Stimulated activated CD4-positive, alpha-beta T cell treated with anti-CD3 and anti-CD28 coated beads, TNF-alpha, amount 100 ng/mL, for 24 hours (primary cell): ENCODE data around the gene MAGOH.
"Not testable (repeated sequence)": the region's sequence is repeated elsewhere in the genome, so short reads cannot be mapped to it uniquely, and the experiment has no call there.

Source experiments
- DNase-seq, 3 experiments: peaks; one replicate each; pipeline ENCODE4 v3.0.0-alpha.2; 2020; ENCODE audit warnings: low read depth in 3 of 3

Gene MAGOH

GRCh38 chr1:53220171-53220961, 18.0 kb downstream of the MAGOH start, which contains the start of gene CZIB:
Gene CZIB (minus strand): TSS chr1:53220634. CDS start chr1:53220575, 59 bp downstream.
- DNase-seq, result peak; percentile 88 to 96 (median 90)

- DNase-seq, result no peak
Observed at GRCh38 chr1:53219711-53220110, 18.6 kb downstream of the MAGOH start.

GRCh38 chr1:53218201-53218600, 20.1 kb downstream of the MAGOH start:
- DNase-seq, result no peak

- no peak for DNase-seq
Observed at GRCh38 chr1:53214376-53214940, 23.9 kb downstream of the MAGOH start.

DNA sequence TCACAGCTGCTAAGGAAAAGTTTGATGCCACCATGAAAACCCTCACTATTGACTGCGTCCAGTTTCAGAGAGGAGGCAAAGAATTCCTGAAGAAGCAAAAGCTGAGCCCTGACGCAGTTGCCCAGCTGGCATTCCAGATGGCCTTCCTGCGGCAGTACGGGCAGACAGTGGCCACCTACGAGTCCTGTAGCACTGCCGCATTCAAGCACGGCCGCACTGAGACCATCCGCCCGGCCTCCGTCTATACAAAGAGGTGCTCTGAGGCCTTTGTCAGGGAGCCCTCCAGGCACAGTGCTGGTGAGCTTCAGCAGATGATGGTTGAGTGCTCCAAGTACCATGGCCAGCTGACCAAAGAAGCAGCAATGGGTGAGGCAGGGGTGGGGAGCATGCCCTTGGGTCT, 27.4 kb downstream of the MAGOH start:
- no peak for DNase-seq

GRCh38 chr1:53210352-53210751, 28.0 kb downstream of the MAGOH start:
- no peak for DNase-seq

- no peak for DNase-seq
Observed at GRCh38 chr1:53207726-53208125, 30.6 kb downstream of the MAGOH start.

DNA sequence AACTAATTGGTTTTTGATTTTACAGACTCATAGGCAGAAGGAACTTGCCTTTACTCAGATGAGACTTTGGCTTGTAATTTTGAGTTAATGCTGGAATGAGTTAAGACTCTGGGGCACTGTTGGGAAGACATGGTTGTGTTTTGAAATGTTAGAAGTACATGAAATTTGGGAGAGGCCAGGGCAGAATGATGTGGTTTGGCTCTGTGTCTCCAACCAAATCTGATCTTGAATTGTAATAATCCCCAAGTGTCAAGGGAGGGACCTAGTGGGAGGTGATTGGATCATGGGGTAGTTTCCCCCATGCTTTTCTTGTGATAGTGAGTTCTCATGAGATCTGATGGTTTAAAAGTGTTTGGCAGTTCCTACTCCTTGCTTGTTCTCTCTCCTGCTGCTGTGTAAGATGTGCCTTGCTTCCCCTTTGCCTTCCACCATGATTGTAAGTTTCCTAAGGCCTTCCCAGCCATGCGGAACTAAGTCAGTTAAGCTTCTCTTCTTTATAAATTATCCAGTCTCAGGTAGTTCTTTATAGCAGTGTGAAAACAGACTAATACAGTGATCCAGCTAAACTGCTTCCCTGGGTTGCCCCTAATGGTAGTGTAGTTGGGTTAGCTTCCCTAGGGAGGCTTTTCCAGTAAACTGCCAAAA, 31.5 kb downstream of the MAGOH start:
- no peak for DNase-seq

DNA sequence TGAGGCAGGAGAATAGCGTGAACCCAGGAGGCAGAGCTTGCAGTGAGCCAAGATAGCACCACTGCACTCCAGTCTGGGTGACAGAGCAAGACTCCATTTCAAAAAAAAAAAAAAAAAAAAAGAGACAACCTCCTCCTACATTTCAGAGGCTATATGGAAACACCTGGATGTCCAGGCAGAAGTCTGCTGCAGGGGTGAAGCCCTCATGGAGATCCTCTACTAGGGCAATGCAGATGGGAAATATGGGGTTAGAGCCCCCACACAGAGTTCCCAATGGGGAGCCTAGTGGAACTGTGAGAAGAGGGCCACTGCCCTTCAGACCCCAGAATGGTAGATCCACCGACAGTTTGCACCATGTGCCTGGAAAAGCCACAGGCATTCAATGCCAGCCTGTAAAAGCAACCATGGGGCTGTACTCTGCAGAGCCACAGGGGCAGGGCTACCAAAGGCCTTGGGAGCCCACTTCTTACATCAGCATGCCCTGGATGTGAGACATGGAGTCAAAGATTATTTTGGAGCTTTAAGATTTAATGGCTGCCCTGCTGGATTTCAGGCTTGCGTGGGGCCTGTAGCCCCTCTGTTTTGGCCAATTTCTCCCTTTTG, 32.1 kb downstream of the MAGOH start:
- not testable (repeated sequence) for DNase-seq

GRCh38 chr1:53205496-53205895, 32.8 kb downstream of the MAGOH start:
- DNase-seq, result not testable (repeated sequence)

DNA sequence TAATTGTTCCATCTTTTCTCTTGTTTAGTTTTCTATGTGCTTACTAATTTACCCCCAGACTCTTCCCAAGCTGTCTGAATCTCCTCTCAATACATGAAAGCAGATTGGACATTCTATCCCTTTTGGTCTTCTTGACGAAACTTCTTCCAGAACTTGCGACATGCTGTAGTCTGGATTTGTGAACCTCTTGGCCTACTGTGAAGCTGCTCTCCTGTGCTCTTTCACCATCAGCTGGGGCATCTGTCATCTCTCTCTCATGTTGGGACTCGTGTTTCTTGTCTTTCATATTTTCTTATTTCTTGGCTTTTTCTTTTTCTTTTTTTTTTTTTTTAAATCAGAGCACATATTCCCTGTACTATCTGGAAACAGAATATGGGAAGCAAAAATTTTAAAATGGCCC, 34.9 kb downstream of the MAGOH start:
- no peak for DNase-seq

DNA sequence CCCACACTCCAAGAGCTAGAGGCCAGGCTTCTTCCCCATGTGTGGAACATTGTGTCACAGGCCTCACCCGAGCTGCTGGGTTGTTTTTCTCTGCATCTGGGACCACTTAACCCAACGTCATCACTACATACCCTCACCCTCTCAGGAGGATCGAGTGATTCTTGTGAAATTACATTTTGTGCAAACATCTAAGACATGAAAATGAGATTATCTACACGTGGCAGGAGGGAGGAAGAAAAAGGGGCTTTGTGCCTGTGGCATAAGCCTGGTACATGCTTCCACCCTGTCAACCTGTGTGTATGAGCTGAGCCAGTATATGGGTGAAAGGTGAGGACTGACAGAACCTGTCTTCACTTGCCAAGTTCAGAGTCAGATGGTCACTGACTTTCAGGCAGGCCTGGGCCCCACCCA, 40.1 kb downstream of the MAGOH start:
- no peak for DNase-seq

- no peak for DNase-seq
Observed at GRCh38 chr1:53197291-53198200, 40.8 kb downstream of the MAGOH start.

- peak; percentile 79 to 92 (median 82) for DNase-seq
Observed at GRCh38 chr1:53196485-53197290, 41.6 kb downstream of the MAGOH start, which contains the start of gene CPT2. Gene CPT2 (plus strand): TSS chr1:53196824. CDS start chr1:53196944, 120 bp downstream.

- no peak for DNase-seq
Observed at GRCh38 chr1:53196017-53196484, 42.3 kb downstream of the MAGOH start.

GRCh38 chr1:53195246-53196016, 42.9 kb downstream of the MAGOH start:
- no peak for DNase-seq

DNA sequence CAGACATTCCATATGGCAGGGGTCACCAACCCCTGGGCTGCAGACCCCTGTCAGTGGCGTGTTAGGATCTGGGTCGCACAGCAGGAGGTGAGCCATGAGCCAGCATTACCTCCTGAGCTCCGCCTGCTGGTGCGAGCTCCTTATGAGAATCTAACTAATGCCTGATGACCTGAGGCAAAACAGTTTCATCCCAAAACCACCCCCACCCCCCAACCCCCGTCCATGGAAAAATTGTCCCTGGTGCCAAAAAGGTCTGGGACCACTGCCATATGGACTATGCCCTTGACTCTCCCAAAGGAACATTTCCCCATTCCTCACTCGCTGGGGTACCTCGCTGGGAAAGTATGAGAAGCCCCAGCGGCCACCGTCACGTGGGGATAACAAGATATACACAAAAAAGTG, 48.1 kb downstream of the MAGOH start:
- DNase-seq, result no peak

- DNase-seq, result no peak
Observed at GRCh38 chr1:53189061-53189460, 49.3 kb downstream of the MAGOH start.

DNA sequence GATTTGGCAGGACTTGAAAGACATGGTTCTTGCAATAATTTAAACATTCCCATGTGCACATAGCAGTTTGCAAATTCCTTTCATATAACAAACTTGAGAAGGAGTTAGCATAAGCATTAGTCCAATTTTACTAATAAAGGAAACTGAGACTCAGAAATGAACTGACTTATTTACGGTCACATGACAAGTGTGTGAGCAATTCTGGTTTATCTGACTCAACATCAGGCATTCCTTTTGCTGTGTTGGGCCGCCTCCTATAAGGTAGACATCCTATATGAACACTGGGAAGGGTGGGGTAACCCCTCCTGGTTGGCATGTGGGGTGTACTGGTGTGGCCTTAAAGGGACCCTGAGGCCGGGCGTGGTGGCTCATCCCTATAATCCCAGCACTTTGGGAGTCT, 50.2 kb downstream of the MAGOH start:
- no peak for DNase-seq

- no peak for DNase-seq
Observed at GRCh38 chr1:53187401-53187800, 50.9 kb downstream of the MAGOH start.
